SK-N-SH treated with all-trans-retinoic acid at 6 μM for 48 hours (cell line): ENCODE measurements around the gene ZFYVE28.

Experiments
- ATAC-seq: fragments of 200-7000 bp; cut with Tn5 transposase; 3 replicates; pipeline ENCODE4 v1.9.1; 2020; ENCODE audit warnings: mild to moderate bottlenecking, moderate library complexity
- ARNTL ChIP-seq: fragments of 450-650 bp; formaldehyde crosslinking; IDR thresholded peaks from 2 replicates; pipeline ENCODE4 v1.5.0; 2020; ENCODE audit warnings: low read depth, mild to moderate bottlenecking, moderate library complexity, borderline replicate concordance
- BACH2 ChIP-seq: fragments of 250-450 bp; sonication (Bioruptor Pico); IDR thresholded peaks from 2 replicates; pipeline ENCODE4 v1.9.0; 2021; ENCODE audit warnings: mild to moderate bottlenecking, borderline replicate concordance
- CSDC2 ChIP-seq: fragments of 250-450 bp; sonication (Bioruptor Pico); IDR thresholded peaks from 2 replicates; pipeline ENCODE4 v1.5.0; 2020; ENCODE audit warnings: mild to moderate bottlenecking, moderate library complexity
- ESRRG ChIP-seq: fragments of 250-450 bp; sonication (Bioruptor Pico); IDR thresholded peaks from 2 replicates; pipeline ENCODE4 v1.6.1; 2021; ENCODE audit warnings: mild to moderate bottlenecking
- GLIS3 ChIP-seq: fragments of 250-450 bp; sonication (Bioruptor Pico); IDR thresholded peaks from 2 replicates; pipeline ENCODE4 v1.5.0; 2020; ENCODE audit warnings: mild to moderate bottlenecking, moderate library complexity
- ISL1 ChIP-seq: fragments of 250-450 bp; sonication (Bioruptor Pico); IDR thresholded peaks from 2 replicates; pipeline ENCODE4 v2.1.2; 2022; ENCODE audit warnings: mild to moderate bottlenecking, moderate library complexity
- OSR1 ChIP-seq: fragments of 250-450 bp; sonication (Bioruptor Pico); IDR thresholded peaks from 2 replicates; pipeline ENCODE4 v1.8.0; 2022; ENCODE audit warnings: moderate library complexity, mild to moderate bottlenecking, inconsistent platforms
- PPARA ChIP-seq: fragments of 250-450 bp; sonication (Bioruptor Pico); IDR thresholded peaks from 2 replicates; pipeline ENCODE4 v1.5.0; 2020; ENCODE audit warnings: mild to moderate bottlenecking, borderline replicate concordance
- RARB ChIP-seq: fragments of 250-450 bp; sonication (Bioruptor Pico); IDR thresholded peaks from 2 replicates; pipeline ENCODE4 v1.8.0; 2021; ENCODE audit warnings: mild to moderate bottlenecking, moderate library complexity
- SNAI2 ChIP-seq: fragments of 250-450 bp; sonication (Bioruptor Pico); IDR thresholded peaks from 2 replicates; pipeline ENCODE4 v1.5.0; 2020; ENCODE audit warnings: mild to moderate bottlenecking, moderate library complexity
- TCF4 ChIP-seq: fragments of 250-450 bp; sonication (Bioruptor Pico); IDR thresholded peaks from 2 replicates; pipeline ENCODE4 v1.8.0; 2021; ENCODE audit warnings: mild to moderate bottlenecking, moderate library complexity, borderline replicate concordance
- TOX ChIP-seq: fragments of 250-450 bp; sonication (Bioruptor Pico); IDR thresholded peaks from 2 replicates; pipeline ENCODE4 v1.8.0; 2021; ENCODE audit warnings: mild to moderate bottlenecking, moderate library complexity, borderline replicate concordance
- TSHZ2 ChIP-seq: fragments of 250-450 bp; sonication (Bioruptor Pico); IDR thresholded peaks from 2 replicates; pipeline ENCODE4 v1.5.0; 2020; ENCODE audit warnings: mild to moderate bottlenecking, moderate library complexity
- ZC3H10 ChIP-seq: fragments of 250-450 bp; sonication (Bioruptor Pico); IDR thresholded peaks from 2 replicates; pipeline ENCODE4 v1.5.1; 2021; ENCODE audit warnings: mild to moderate bottlenecking, moderate library complexity
- ZFP3 ChIP-seq: fragments of 250-450 bp; sonication (Bioruptor Pico); IDR thresholded peaks from 2 replicates; pipeline ENCODE4 v1.5.0; 2020; ENCODE audit warnings: mild to moderate bottlenecking, moderate library complexity
- ZFP30 ChIP-seq: fragments of 450-650 bp; formaldehyde crosslinking; IDR thresholded peaks from 2 replicates; pipeline ENCODE4 v1.5.0; 2022; ENCODE audit warnings: mild to moderate bottlenecking, moderate library complexity
- ZNF565 ChIP-seq: fragments of 450-650 bp; formaldehyde crosslinking; conservative IDR thresholded peaks from 2 replicates; pipeline ENCODE4 v1.5.0; 2020; ENCODE audit warnings: low read depth, mild to moderate bottlenecking, moderate library complexity
- ZNF70 ChIP-seq: fragments of 450-650 bp; formaldehyde crosslinking; IDR thresholded peaks from 2 replicates; pipeline ENCODE4 v1.5.0; 2020; ENCODE audit warnings: mild to moderate bottlenecking, moderate library complexity
- ZNF8 ChIP-seq: fragments of 450-650 bp; formaldehyde crosslinking; IDR thresholded peaks from 2 replicates; pipeline ENCODE4 v1.5.0; 2020; ENCODE audit warnings: mild to moderate bottlenecking, moderate library complexity
- TF ChIP-seq, protein P1 (sequence below): fragments of 250-450 bp; sonication (Bioruptor Pico); IDR thresholded peaks from 2 replicates; pipeline ENCODE4 v1.5.1; 2020; ENCODE audit warnings: low read depth, mild to moderate bottlenecking, moderate library complexity
- TF ChIP-seq, protein P2 (sequence below): fragments of 250-450 bp; sonication (Bioruptor Pico); IDR thresholded peaks from 2 replicates; pipeline ENCODE4 v1.8.0; 2021; ENCODE audit warnings: low read depth, mild to moderate bottlenecking, moderate library complexity, borderline replicate concordance
- TF ChIP-seq, protein P3 (sequence below): fragments of 250-450 bp; sonication (Bioruptor Pico); IDR thresholded peaks from 2 replicates; pipeline ENCODE4 v1.8.0; 2020; ENCODE audit warnings: mild to moderate bottlenecking, moderate library complexity, borderline replicate concordance
- TF ChIP-seq, protein P4 (sequence below): fragments of 250-450 bp; sonication (Bioruptor Pico); IDR thresholded peaks from 2 replicates; pipeline ENCODE4 v1.5.1; 2021; ENCODE audit warnings: mild to moderate bottlenecking, moderate library complexity

ZFYVE28 gene

DNA sequence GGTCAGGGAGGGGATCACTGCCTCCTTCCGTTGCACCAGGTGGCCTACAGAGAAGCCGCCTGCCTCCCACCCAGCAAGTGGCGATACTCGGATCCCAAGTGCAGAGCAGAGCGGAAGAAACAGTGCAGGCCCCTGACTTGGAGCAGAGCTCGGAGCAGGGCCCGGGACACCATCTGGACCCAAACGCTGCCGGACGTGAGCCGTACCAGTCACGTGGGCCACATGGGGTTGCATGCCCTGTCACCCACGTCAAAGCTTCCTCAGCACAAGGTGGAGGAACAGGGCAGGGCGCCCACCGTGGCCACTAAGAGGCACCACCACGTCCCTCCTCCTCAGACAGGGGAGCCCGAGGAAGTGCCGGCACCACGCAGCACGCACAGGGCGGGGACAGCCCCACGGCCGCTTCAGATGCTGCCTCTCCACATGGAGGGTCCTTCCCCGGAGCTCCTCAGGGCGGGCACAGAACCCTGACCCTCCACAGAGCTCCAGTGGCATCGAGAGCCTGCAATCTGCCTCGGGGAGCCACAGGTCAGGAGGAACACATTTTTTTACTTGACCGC, 18.7 kb downstream of the ZFYVE28 start:
- TF ChIP-seq ZC3H10 (CRISPR knock-in tag) (no peak), ZNF8 (CRISPR knock-in tag) (no peak), ARNTL (CRISPR knock-in tag) (no peak), CSDC2 (CRISPR knock-in tag) (no peak), OSR1 (CRISPR knock-in tag) (no peak), ZNF565 (no peak), TOX (CRISPR knock-in tag) (no peak), ISL1 (no peak), ESRRG (CRISPR knock-in tag) (no peak), ZFP3 (CRISPR knock-in tag) (no peak), BACH2 (CRISPR knock-in tag) (no peak), ZFP30 (CRISPR knock-in tag) (no peak), GLIS3 (CRISPR knock-in tag) (no peak), ZNF70 (no peak), PPARA (CRISPR knock-in tag) (no peak)
- TF ChIP-seq, protein P1, sequence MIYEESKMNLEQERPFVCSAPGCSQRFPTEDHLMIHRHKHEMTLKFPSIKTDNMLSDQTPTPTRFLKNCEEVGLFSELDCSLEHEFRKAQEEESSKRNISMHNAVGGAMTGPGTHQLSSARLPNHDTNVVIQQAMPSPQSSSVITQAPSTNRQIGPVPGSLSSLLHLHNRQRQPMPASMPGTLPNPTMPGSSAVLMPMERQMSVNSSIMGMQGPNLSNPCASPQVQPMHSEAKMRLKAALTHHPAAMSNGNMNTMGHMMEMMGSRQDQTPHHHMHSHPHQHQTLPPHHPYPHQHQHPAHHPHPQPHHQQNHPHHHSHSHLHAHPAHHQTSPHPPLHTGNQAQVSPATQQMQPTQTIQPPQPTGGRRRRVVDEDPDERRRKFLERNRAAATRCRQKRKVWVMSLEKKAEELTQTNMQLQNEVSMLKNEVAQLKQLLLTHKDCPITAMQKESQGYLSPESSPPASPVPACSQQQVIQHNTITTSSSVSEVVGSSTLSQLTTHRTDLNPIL: no peak
- TF ChIP-seq, protein P2, sequence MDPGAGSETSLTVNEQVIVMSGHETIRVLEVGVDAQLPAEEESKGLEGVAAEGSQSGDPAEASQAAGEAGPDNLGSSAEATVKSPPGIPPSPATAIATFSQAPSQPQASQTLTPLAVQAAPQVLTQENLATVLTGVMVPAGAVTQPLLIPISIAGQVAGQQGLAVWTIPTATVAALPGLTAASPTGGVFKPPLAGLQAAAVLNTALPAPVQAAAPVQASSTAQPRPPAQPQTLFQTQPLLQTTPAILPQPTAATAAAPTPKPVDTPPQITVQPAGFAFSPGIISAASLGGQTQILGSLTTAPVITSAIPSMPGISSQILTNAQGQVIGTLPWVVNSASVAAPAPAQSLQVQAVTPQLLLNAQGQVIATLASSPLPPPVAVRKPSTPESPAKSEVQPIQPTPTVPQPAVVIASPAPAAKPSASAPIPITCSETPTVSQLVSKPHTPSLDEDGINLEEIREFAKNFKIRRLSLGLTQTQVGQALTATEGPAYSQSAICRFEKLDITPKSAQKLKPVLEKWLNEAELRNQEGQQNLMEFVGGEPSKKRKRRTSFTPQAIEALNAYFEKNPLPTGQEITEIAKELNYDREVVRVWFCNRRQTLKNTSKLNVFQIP (CRISPR knock-in tag): no peak
- TF ChIP-seq, protein P3, sequence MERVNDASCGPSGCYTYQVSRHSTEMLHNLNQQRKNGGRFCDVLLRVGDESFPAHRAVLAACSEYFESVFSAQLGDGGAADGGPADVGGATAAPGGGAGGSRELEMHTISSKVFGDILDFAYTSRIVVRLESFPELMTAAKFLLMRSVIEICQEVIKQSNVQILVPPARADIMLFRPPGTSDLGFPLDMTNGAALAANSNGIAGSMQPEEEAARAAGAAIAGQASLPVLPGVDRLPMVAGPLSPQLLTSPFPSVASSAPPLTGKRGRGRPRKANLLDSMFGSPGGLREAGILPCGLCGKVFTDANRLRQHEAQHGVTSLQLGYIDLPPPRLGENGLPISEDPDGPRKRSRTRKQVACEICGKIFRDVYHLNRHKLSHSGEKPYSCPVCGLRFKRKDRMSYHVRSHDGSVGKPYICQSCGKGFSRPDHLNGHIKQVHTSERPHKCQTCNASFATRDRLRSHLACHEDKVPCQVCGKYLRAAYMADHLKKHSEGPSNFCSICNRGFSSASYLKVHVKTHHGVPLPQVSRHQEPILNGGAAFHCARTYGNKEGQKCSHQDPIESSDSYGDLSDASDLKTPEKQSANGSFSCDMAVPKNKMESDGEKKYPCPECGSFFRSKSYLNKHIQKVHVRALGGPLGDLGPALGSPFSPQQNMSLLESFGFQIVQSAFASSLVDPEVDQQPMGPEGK: no peak
- no peak for ATAC-seq

- TF ChIP-seq ISL1 (no peak), SNAI2 (CRISPR knock-in tag) (no peak), RARB (CRISPR knock-in tag) (no peak), TSHZ2 (CRISPR knock-in tag) (no peak), ESRRG (CRISPR knock-in tag) (no peak), TCF4 (no peak)
- TF ChIP-seq, protein P4, sequence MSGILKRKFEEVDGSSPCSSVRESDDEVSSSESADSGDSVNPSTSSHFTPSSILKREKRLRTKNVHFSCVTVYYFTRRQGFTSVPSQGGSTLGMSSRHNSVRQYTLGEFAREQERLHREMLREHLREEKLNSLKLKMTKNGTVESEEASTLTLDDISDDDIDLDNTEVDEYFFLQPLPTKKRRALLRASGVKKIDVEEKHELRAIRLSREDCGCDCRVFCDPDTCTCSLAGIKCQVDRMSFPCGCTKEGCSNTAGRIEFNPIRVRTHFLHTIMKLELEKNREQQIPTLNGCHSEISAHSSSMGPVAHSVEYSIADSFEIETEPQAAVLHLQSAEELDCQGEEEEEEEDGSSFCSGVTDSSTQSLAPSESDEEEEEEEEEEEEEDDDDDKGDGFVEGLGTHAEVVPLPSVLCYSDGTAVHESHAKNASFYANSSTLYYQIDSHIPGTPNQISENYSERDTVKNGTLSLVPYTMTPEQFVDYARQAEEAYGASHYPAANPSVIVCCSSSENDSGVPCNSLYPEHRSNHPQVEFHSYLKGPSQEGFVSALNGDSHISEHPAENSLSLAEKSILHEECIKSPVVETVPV (CRISPR knock-in tag): no peak
- TF ChIP-seq, all 23 proteins: peak for 0
Measured at GRCh38 chr4:2399216-2399615, 19.2 kb downstream of the ZFYVE28 start.

More at GRCh38 chr4:2399216-2399615, 19.2 kb downstream of the ZFYVE28 start:
- ATAC-seq: no peak
